Measurements from ENCODE around the gene PACSIN2.

GRCh38 chr22:42943981-42944380, 71.0 kb downstream of the PACSIN2 start:
- TF ChIP-seq ZNF142 (CRISPR knock-in tag; IDR thresholded peaks at IDR 0.05) (no peak), SNRNP70 (IDR thresholded peaks at IDR 0.05; ENCODE audit: low read depth, low read length) (no peak), BRF2 (CRISPR knock-in tag; IDR thresholded peaks at IDR 0.05) (no peak), KLF9 (CRISPR knock-in tag; IDR thresholded peaks at IDR 0.05; ENCODE audit: low read depth) (no peak), RBM22 (optimal IDR thresholded peaks at IDR 0.05; ENCODE audit: low read length) (no peak), NCOR1 (IDR thresholded peaks at IDR 0.05; ENCODE audit: borderline replicate concordance, low read length) (no peak)
